Right atrium auricular region (tissue), 2 donors: ENCODE measurements around the gene AGGF1. TPM values are rescaled to one million over a fixed set of nuclear protein-coding genes. Genes with fewer than 3 reads are reported as not detected.

Experiments used
- DNase-seq: peaks from one replicate; pipeline ENCODE4 v3.0.0-alpha.2; 2019; ENCODE audit warnings: low spot score
- H3K27ac ChIP-seq, 2 donors: fragments of 200-600 bp; sonication (generic); 1 replicate in 1 of 2; 2 replicates in 1 of 2; pipeline ENCODE4 v1.5.1; 2016 to 2019
- H3K27me3 ChIP-seq, 2 donors: fragments of 200-600 bp; sonication (generic); one replicate each; pipeline versions ENCODE4 v1.5.1 to v1.6.0; 2017 to 2019
- H3K36me3 ChIP-seq: fragments of 200-600 bp; sonication (generic); one replicate; pipeline ENCODE4 v1.5.1; 2016
- H3K4me1 ChIP-seq, 2 donors: fragments of 200-600 bp; sonication (generic); one replicate each; pipeline versions ENCODE4 v1.5.1 to v1.6.0; 2017 to 2019
- H3K4me3 ChIP-seq, 2 donors: fragments of 200-600 bp; sonication (generic); 1 replicate in 1 of 2; 2 replicates in 1 of 2; pipeline ENCODE4 v1.5.1; 2017 to 2019; ENCODE audit warnings: mild to moderate bottlenecking in 1 of 2, moderate library complexity in 1 of 2
- H3K9me3 ChIP-seq, 2 donors: fragments of 200-600 bp; sonication (generic); one replicate each; pipeline ENCODE4 v1.5.1; 2019
- CTCF ChIP-seq, 2 donors: fragments of 200-600 bp; sonication (generic); IDR thresholded peaks; one replicate each; pipeline ENCODE4 v1.5.1; 2019; ENCODE audit warnings: antibody characterized with exemption in 2 of 2
- total RNA-seq, 2 donors: library from RNA; depleted of rRNA; stranded (reverse); fragments of >200 nt; gene quantifications; one replicate each; pipeline ENCODE4 v1.1.0, GENCODE V29; 2016

Gene AGGF1
- 10 to 100 TPM; 15.2 to 15.7 TPM for total RNA-seq

GRCh38 chr5:77030097-77031071, at the start of gene AGGF1:
TSS of gene AGGF1 (plus strand) at chr5:77030404. CDS start at chr5:77030767, 363 bp downstream.
- Histone ChIP-seq H3K27ac (peak within 1 kb of the TSS; percentile 83 to 89), H3K4me1 (peaks cover 0 to 22% of the 10 kb centered on the region in 2 donors), H3K4me3 (peak within 1 kb of the TSS; percentile 77 to 97), H3K9me3 (no peaks in the 10 kb centered on the region), H3K36me3 (peaks cover under 1% of the 10 kb centered on the region), H3K27me3 (no peaks in the 10 kb centered on the region)
- DNase-seq: peak; percentile 89
- no peak for TF ChIP-seq CTCF (IDR thresholded peaks at IDR 0.05)

GRCh38 chr5:76980518-76981144, 49.6 kb upstream of the AGGF1 start:
- Histone ChIP-seq H3K36me3 (no peaks in the 10 kb centered on the region), H3K4me1 (no peaks in the 10 kb centered on the region), H3K27ac (no peak overlapping the region), H3K4me3 (no peak overlapping the region), H3K9me3 (no peaks in the 10 kb centered on the region), H3K27me3 (no peaks in the 10 kb centered on the region)
- DNase-seq: no peak
- TF ChIP-seq CTCF (IDR thresholded peaks at IDR 0.05): no peak

- no peak for TF ChIP-seq CTCF (IDR thresholded peaks at IDR 0.05)
Observed at GRCh38 chr5:76982450-76982849, 47.8 kb upstream of the AGGF1 start.

GRCh38 chr5:76983468-76983867, 46.7 kb upstream of the AGGF1 start:
- Histone ChIP-seq H3K4me1 (no peaks in the 10 kb centered on the region), H3K9me3 (no peaks in the 10 kb centered on the region), H3K27me3 (no peaks in the 10 kb centered on the region), H3K27ac (no peak overlapping the region), H3K4me3 (no peak overlapping the region), H3K36me3 (no peaks in the 10 kb centered on the region)
- no peak for DNase-seq
- no peak for TF ChIP-seq CTCF (IDR thresholded peaks at IDR 0.05)

More at GRCh38 chr5:76982450-76982849, 47.8 kb upstream of the AGGF1 start:
- no peak for DNase-seq
- H3K27ac ChIP-seq: no peak overlapping the region
- H3K27me3 ChIP-seq: no peaks in the 10 kb centered on the region
- H3K4me3 ChIP-seq: no peak overlapping the region
- H3K36me3 ChIP-seq: no peaks in the 10 kb centered on the region
- no peaks in the 10 kb centered on the region for H3K9me3 ChIP-seq
- no peaks in the 10 kb centered on the region for H3K4me1 ChIP-seq

- H3K36me3 ChIP-seq: no peaks in the 10 kb centered on the region
- no peak overlapping the region for H3K4me3 ChIP-seq
- TF ChIP-seq CTCF (IDR thresholded peaks at IDR 0.05): no peak
Observed at GRCh38 chr5:76986825-76987526, 43.2 kb upstream of the AGGF1 start.

More at GRCh38 chr5:76986825-76987526, 43.2 kb upstream of the AGGF1 start:
- Histone ChIP-seq H3K9me3 (no peaks in the 10 kb centered on the region), H3K27ac (no peak overlapping the region), H3K4me1 (no peaks in the 10 kb centered on the region), H3K27me3 (no peaks in the 10 kb centered on the region)
- no peak for DNase-seq
